OCI-LY1 (cell line): ENCODE data around the gene CNTNAP2.

ENCODE experiments used
- H2AFZ ChIP-seq: fragments of 200-600 bp; sonication (generic), shearing (Covaris generic); 2 replicates; pipeline ENCODE4 v1.6.0; 2014; ENCODE audit warnings: antibody characterized with exemption, mild to moderate bottlenecking, low read length
- H3F3A ChIP-seq: fragments of 200-600 bp; sonication (generic), shearing (Covaris generic); 2 replicates; pipeline ENCODE4 v1.6.0; 2014; ENCODE audit warnings: mild to moderate bottlenecking, antibody characterized with exemption, low read length, moderate library complexity; ENCODE audit not compliant: insufficient read depth
- H3K27ac ChIP-seq: fragments of 200-600 bp; sonication (generic); 2 replicates; pipeline ENCODE4 v1.5.1; 2014; ENCODE audit warnings: low read length, mixed run types, mild to moderate bottlenecking, low read depth; ENCODE audit not compliant: poor library complexity, severe bottlenecking
- H3K27me3 ChIP-seq: fragments of 200-600 bp; sonication (generic); 2 replicates; pipeline ENCODE4 v1.6.0; 2014; ENCODE audit warnings: antibody characterized with exemption, mild to moderate bottlenecking, low read length, moderate library complexity; ENCODE audit not compliant: insufficient read depth
- H3K36me3 ChIP-seq: fragments of 200-600 bp; sonication (generic); 2 replicates; pipeline ENCODE4 v1.6.1; 2014; ENCODE audit warnings: mild to moderate bottlenecking, antibody characterized with exemption, low read length, moderate library complexity, mixed read lengths; ENCODE audit not compliant: insufficient read depth
- H3K4me1 ChIP-seq: fragments of 200-600 bp; sonication (generic); 2 replicates; pipeline ENCODE4 v1.5.1; 2014; ENCODE audit warnings: mild to moderate bottlenecking, low read length, moderate library complexity; ENCODE audit not compliant: insufficient read depth, severe bottlenecking
- H3K4me2 ChIP-seq: fragments of 200-600 bp; sonication (generic), shearing (Covaris generic); 2 replicates; pipeline ENCODE4 v1.6.1; 2014; ENCODE audit warnings: low read length
- H3K4me3 ChIP-seq: fragments of 200-600 bp; sonication (generic); 2 replicates; pipeline ENCODE4 v1.5.1; 2014; ENCODE audit warnings: low read length, low read depth, mild to moderate bottlenecking, mixed read lengths; ENCODE audit not compliant: poor library complexity, severe bottlenecking
- H3K79me2 ChIP-seq: fragments of 200-600 bp; shearing (Covaris generic); 2 replicates; pipeline ENCODE4 v1.6.1; 2016; ENCODE audit warnings: mixed run types, low read length, mixed read lengths; ENCODE audit not compliant: insufficient read depth
- H3K9ac ChIP-seq: fragments of 200-600 bp; sonication (generic), shearing (Covaris generic); 2 replicates; pipeline ENCODE4 v1.6.1; 2014; ENCODE audit warnings: mild to moderate bottlenecking, low read length, mixed read lengths
- H3K9me2 ChIP-seq: fragments of 200-600 bp; sonication (generic), shearing (Covaris generic); 2 replicates; pipeline ENCODE4 v1.6.1; 2014; ENCODE audit warnings: low read depth, mild to moderate bottlenecking, low read length, mixed read lengths
- H3K9me3 ChIP-seq: fragments of 200-600 bp; shearing (Covaris generic); 2 replicates; pipeline ENCODE4 v1.6.1; 2014; ENCODE audit warnings: low read length, mixed read lengths
- H4K20me1 ChIP-seq: fragments of 200-600 bp; sonication (generic), shearing (Covaris generic); 2 replicates; pipeline ENCODE4 v1.6.0; 2016; ENCODE audit warnings: mild to moderate bottlenecking, low read length; ENCODE audit not compliant: insufficient read depth
- CTCF ChIP-seq: fragments of 200-600 bp; sonication (generic), shearing (Covaris generic); IDR thresholded peaks from 2 replicates; pipeline ENCODE4 v1.5.1; 2017; ENCODE audit warnings: mild to moderate bottlenecking, antibody characterized with exemption, low read length, moderate library complexity, mixed read lengths
- EZH2 ChIP-seq: fragments of 200-600 bp; sonication (generic), shearing (Covaris generic); IDR thresholded peaks from 2 replicates; pipeline ENCODE4 v1.8.0; 2017; ENCODE audit warnings: borderline replicate concordance, mixed run types, mild to moderate bottlenecking, antibody characterized with exemption, low read length, moderate library complexity, mixed read lengths

CNTNAP2 gene

DNA sequence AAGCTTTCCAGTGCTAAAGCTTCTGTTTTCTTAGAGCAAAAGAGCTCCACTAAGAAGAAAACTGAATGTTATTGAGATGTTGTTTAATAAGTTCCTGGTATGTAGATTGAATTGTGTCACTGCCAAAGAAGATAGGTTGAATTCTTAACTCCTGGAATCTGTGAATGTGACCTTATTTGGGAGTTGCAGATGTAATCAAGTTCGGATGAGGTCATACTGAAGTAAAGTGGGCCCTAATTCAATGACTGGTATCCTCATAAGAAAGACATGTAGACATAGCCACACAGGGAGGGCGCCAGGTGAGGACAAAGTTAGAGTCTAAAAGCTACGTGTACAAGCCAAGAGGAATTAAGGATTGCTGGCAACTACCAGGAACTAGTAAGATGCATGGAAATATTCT, 1741.8 kb downstream of the CNTNAP2 start:
- H3K9me3 ChIP-seq, result no peaks in the 10 kb centered on the region
- H2AFZ ChIP-seq, result no peak overlapping the region
- no peaks in the 10 kb centered on the region for H3K79me2 ChIP-seq
- no peak overlapping the region for H3K9ac ChIP-seq
- H3K4me2 ChIP-seq, result no peak overlapping the region
- H3K27me3 ChIP-seq, result no peaks in the 10 kb centered on the region
- no peaks in the 10 kb centered on the region for H3K9me2 ChIP-seq
- no peak overlapping the region for H3K4me3 ChIP-seq
- H3K4me1 ChIP-seq, result no peaks in the 10 kb centered on the region
- H3F3A ChIP-seq, result no peaks in the 10 kb centered on the region
- H3K36me3 ChIP-seq, result no peaks in the 10 kb centered on the region
- no peaks in the 10 kb centered on the region for H4K20me1 ChIP-seq
- H3K27ac ChIP-seq, result no peak overlapping the region
- TF ChIP-seq EZH2 (no peak), CTCF (no peak)

GRCh38 chr7:147859033-147859432, 1742.4 kb downstream of the CNTNAP2 start:
- Histone ChIP-seq H3K4me2 (no peak overlapping the region), H3K4me3 (no peak overlapping the region), H3K9me2 (no peaks in the 10 kb centered on the region), H2AFZ (no peak overlapping the region), H4K20me1 (no peaks in the 10 kb centered on the region), H3K4me1 (no peaks in the 10 kb centered on the region), H3K27me3 (no peaks in the 10 kb centered on the region), H3K9ac (no peak overlapping the region), H3K36me3 (no peaks in the 10 kb centered on the region), H3K27ac (no peak overlapping the region), H3K79me2 (no peaks in the 10 kb centered on the region), H3F3A (no peaks in the 10 kb centered on the region), H3K9me3 (no peaks in the 10 kb centered on the region)
- no peak for TF ChIP-seq EZH2
- no peak for TF ChIP-seq CTCF

GRCh38 chr7:147859486-147859885, 1742.9 kb downstream of the CNTNAP2 start:
- Histone ChIP-seq H2AFZ (no peak overlapping the region), H3K9ac (no peak overlapping the region), H3K27ac (no peak overlapping the region), H3K9me3 (no peaks in the 10 kb centered on the region), H3K4me1 (no peaks in the 10 kb centered on the region), H3F3A (no peaks in the 10 kb centered on the region), H3K36me3 (no peaks in the 10 kb centered on the region), H3K9me2 (no peaks in the 10 kb centered on the region), H3K4me3 (no peak overlapping the region), H3K79me2 (no peaks in the 10 kb centered on the region), H3K4me2 (no peak overlapping the region), H4K20me1 (no peaks in the 10 kb centered on the region), H3K27me3 (no peaks in the 10 kb centered on the region)
- TF ChIP-seq CTCF, result no peak
- no peak for TF ChIP-seq EZH2
